Activated T-cell treated with anti-CD3 and anti-CD28 coated beads, Interleukin-2, amount 50 U/mL, for 72 hours (primary cell): ENCODE data around the gene PLEKHH3. TPM values are rescaled to one million over a fixed set of nuclear protein-coding genes. Genes with fewer than 3 reads are reported as not detected.
A peak's percentile ranks its signal among the peaks of the same experiment; 100 is the strongest.
"Not testable (repeated sequence)": the region's sequence is repeated elsewhere in the genome, so short reads cannot be mapped to it uniquely, and the experiment has no call there.

ENCODE experiments used
- ATAC-seq, 2 donors: fragments of 150-1000 bp; cut with Tn5 transposase; replicated peaks in 1 of 2; 2 replicates each; pipeline ENCODE4 v1.10.0; 2021; ENCODE audit warnings: moderate library complexity in 2 of 2, mild to moderate bottlenecking in 1 of 2
- DNase-seq, 2 donors: peaks; one replicate each; pipeline ENCODE4 v3.0.0; 2021 to 2022; ENCODE audit warnings: mixed read lengths in 1 of 2
- H3K27ac Mint-ChIP-seq: one replicate; pipeline ENCODE4 v1.8.0; 2022; ENCODE audit warnings: mild to moderate bottlenecking, moderate library complexity, mixed read lengths
- H3K27me3 Mint-ChIP-seq: one replicate; pipeline ENCODE4 v1.8.0; 2022; ENCODE audit warnings: low read depth, mixed read lengths
- H3K36me3 Mint-ChIP-seq, 2 donors: one replicate each; pipeline ENCODE4 v1.8.0; 2022; ENCODE audit warnings: mixed read lengths in 2 of 2, mild to moderate bottlenecking in 1 of 2; ENCODE audit not compliant: insufficient read depth in 2 of 2
- H3K4me1 Mint-ChIP-seq: one replicate; pipeline ENCODE4 v1.8.0; 2022; ENCODE audit warnings: low read depth, mixed read lengths
- H3K4me3 Mint-ChIP-seq, 2 donors: one replicate each; pipeline ENCODE4 v1.8.0; 2022; ENCODE audit warnings: mild to moderate bottlenecking in 2 of 2, mixed read lengths in 2 of 2, moderate library complexity in 2 of 2
- H3K9me3 Mint-ChIP-seq, 2 donors: one replicate each; pipeline ENCODE4 v1.8.0; 2022; ENCODE audit warnings: mixed read lengths in 2 of 2
- total RNA-seq, 2 donors: library from RNA; stranded (reverse); gene quantifications; one replicate each; pipeline ENCODE4 v1.2.3, GENCODE V29; 2022

PLEKHH3 gene
- total RNA-seq, 2 donors from 2014 or later, result 1.2 to 1.9 TPM

GRCh38 chr17:42673266-42673884, 3.4 kb downstream of the PLEKHH3 start:
- no peak for ATAC-seq
- Mint-ChIP-seq H3K27ac (no peak overlapping the region), H3K4me3 (no peak overlapping the region), H3K36me3 (peaks cover 0 to 1% of the 10 kb centered on the region in 2 donors), H3K27me3 (peaks cover 52% of the 10 kb centered on the region), H3K4me1 (peaks cover 37% of the 10 kb centered on the region), H3K9me3 (no peaks in the 10 kb centered on the region)
- DNase-seq, result no peak

- no peaks in the 10 kb centered on the region for H3K9me3 Mint-ChIP-seq
- peaks cover 25% of the 10 kb centered on the region for H3K4me1 Mint-ChIP-seq
- ATAC-seq, result no peak
- H3K36me3 Mint-ChIP-seq, result peaks cover 0 to 1% of the 10 kb centered on the region in 2 donors
- H3K27me3 Mint-ChIP-seq, result peaks cover 52% of the 10 kb centered on the region
- H3K27ac Mint-ChIP-seq, result no peak overlapping the region
- DNase-seq, result no peak
- peak overlapping the region in 1 of 2 donors; percentile 63 for H3K4me3 Mint-ChIP-seq
Measured at GRCh38 chr17:42672038-42672437, 4.8 kb downstream of the PLEKHH3 start.

DNA sequence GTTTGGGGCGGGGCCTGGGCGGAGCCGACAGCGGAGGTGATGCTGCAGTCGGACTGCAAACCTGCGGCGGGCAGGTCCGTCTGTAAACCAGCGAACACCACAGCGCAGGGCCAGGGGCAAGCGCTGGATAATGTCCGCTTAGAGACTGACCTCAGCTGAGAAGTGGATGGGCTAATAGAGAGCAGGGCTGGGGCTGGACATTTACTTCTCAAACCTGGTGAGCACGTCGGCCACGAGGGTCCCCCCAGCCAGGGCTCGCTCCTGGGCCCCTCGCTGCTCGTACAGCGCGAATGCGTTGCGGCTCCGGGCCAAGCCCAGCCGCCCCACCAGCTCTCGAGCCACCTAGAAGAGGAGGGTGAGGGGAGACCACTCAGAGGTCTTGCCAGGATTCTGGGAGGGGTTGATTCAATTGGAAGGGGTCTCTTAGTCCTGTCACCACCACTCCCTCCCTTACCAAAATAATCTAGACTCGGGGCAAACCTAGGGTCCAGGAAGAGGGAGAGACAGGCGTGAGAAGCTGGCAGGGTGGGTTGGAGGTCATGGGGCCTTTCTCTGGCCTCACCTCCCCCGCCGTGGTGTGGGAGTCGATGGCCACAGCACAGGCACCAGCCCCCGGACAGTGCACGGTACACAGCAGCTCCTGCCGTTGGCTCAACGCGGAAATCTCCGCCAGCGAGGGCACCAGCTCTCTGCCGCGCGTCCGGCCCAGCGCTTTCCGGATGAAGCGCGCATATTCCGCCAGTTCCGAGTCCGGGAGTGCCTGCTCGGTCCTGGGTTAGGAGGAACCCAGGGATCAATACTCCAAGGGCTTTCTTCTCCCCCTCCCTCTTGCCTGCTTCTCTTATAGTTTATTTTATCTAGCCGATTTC, 5.8 kb downstream of the PLEKHH3 start:
- no peak overlapping the region for H3K27ac Mint-ChIP-seq
- no peak for ATAC-seq
- no peaks in the 10 kb centered on the region for H3K9me3 Mint-ChIP-seq
- peak overlapping the region; percentile 85 to 86 for H3K4me3 Mint-ChIP-seq
- H3K4me1 Mint-ChIP-seq, result peaks cover 22% of the 10 kb centered on the region
- no peaks in the 10 kb centered on the region for H3K36me3 Mint-ChIP-seq
- peaks cover 52% of the 10 kb centered on the region for H3K27me3 Mint-ChIP-seq
- DNase-seq, result no peak

GRCh38 chr17:42669977-42670788, 6.6 kb downstream of the PLEKHH3 start:
- ATAC-seq (peak; percentile 69 to 78), DNase-seq (peak; percentile 49 to 59)
- Mint-ChIP-seq H3K27ac (no peak overlapping the region), H3K27me3 (peaks cover 51% of the 10 kb centered on the region), H3K9me3 (no peaks in the 10 kb centered on the region), H3K4me1 (peaks cover 22% of the 10 kb centered on the region), H3K4me3 (peak overlapping the region; percentile 85 to 86), H3K36me3 (no peaks in the 10 kb centered on the region)

DNA sequence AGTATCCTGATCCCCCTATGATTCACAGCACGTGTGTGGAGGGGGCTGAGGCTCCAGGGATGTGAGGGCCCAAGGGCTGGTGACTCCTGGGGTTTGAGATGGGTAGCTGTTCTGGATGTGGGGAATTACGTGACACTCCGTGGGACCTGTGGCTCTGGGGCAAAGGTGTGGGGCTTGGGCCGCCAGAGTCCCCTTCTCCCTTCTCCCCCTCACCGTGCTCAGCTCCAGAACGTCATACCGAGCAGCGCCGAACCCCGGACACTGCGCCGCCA, 7.2 kb downstream of the PLEKHH3 start:
- H3K27ac Mint-ChIP-seq, result no peak overlapping the region
- peaks cover 46% of the 10 kb centered on the region for H3K27me3 Mint-ChIP-seq
- ATAC-seq, result no peak
- H3K9me3 Mint-ChIP-seq, result no peaks in the 10 kb centered on the region
- no peak for DNase-seq
- H3K4me3 Mint-ChIP-seq, result peak overlapping the region in 1 of 2 donors; percentile 37
- no peaks in the 10 kb centered on the region for H3K36me3 Mint-ChIP-seq
- H3K4me1 Mint-ChIP-seq, result peaks cover 19% of the 10 kb centered on the region

GRCh38 chr17:42667088-42667951, 9.5 kb downstream of the PLEKHH3 start:
- Mint-ChIP-seq H3K4me1 (peaks cover 12% of the 10 kb centered on the region), H3K27ac (no peak overlapping the region), H3K4me3 (no peak overlapping the region), H3K36me3 (no peaks in the 10 kb centered on the region), H3K27me3 (peaks cover 29% of the 10 kb centered on the region), H3K9me3 (no peaks in the 10 kb centered on the region)
- ATAC-seq (no peak), DNase-seq (no peak)

DNA sequence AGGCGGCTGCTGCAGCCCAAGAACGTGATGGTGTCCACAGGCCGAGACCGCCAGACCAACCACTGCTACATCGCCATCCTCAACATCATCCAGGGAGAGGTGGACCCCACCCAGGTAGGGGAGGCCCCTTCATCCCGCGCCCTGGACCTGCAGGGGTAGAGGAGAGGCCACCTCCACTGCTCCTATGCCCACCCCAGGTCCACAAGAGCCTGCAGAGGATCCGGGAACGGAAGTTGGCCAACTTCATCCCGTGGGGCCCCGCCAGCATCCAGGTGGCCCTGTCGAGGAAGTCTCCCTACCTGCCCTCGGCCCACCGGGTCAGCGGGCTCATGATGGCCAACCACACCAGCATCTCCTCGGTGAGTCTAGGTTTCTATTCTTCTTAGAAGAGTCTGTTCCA, 10.7 kb downstream of the PLEKHH3 start:
- peaks cover 19% of the 10 kb centered on the region for H3K27me3 Mint-ChIP-seq
- not testable (repeated sequence) for ATAC-seq, H3K4me3 Mint-ChIP-seq, H3K9me3 Mint-ChIP-seq, H3K27ac Mint-ChIP-seq, H3K4me1 Mint-ChIP-seq, DNase-seq, H3K36me3 Mint-ChIP-seq

DNA sequence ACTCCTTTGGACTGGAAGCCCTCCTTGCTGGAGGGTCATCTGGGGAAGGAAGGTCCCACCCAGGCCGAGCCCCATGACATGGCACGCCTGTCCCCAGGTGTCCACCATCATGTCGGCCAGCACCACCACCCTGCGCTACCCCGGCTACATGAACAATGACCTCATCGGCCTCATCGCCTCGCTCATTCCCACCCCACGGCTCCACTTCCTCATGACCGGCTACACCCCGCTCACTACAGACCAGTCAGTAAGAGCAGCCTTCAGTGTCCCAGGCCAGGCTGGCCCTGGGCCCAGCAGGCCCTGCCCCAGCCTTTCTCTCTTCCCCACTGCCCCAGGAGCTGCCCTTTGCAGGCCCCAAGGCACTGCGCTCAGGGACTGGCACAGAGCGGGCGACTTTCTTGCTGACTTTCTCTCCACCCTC, 11.2 kb downstream of the PLEKHH3 start:
- Mint-ChIP-seq H3K36me3 (no peaks in the 10 kb centered on the region), H3K4me3 (no peak overlapping the region), H3K27me3 (peaks cover 14% of the 10 kb centered on the region), H3K27ac (no peak overlapping the region), H3K4me1 (peaks cover 5% of the 10 kb centered on the region), H3K9me3 (no peaks in the 10 kb centered on the region)
- ATAC-seq, result no peak
- DNase-seq, result no peak

- Mint-ChIP-seq H3K4me1 (peaks cover 25% of the 10 kb centered on the region), H3K9me3 (peaks cover 0 to 5% of the 10 kb centered on the region in 2 donors), H3K4me3 (no peak overlapping the region), H3K27ac (no peak overlapping the region), H3K36me3 (no peaks in the 10 kb centered on the region), H3K27me3 (peaks cover 5% of the 10 kb centered on the region)
- no peak for DNase-seq
- ATAC-seq, result no peak
Measured at GRCh38 chr17:42660692-42661345, 16.0 kb downstream of the PLEKHH3 start.

DNA sequence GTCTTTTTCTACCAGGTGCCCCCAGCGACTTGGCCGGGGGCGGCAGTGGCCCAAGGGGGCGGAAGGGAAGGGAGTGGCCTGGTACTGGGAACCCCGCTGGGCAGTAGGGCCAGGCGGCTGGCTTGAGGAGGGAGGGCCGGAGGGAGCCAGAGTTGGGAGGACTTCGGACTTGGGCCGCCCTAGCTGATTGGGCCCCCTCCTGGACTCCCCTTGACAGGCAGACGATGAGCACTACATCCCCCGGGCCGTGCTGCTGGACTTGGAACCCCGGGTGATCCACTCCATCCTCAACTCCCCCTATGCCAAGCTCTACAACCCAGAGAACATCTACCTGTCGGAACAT, 16.9 kb downstream of the PLEKHH3 start:
- Mint-ChIP-seq H3K4me3 (peak overlapping the region; percentile 94 to 95), H3K4me1 (peaks cover 32% of the 10 kb centered on the region), H3K27me3 (peaks cover 15% of the 10 kb centered on the region)
- not testable (repeated sequence) for DNase-seq, ATAC-seq, H3K27ac Mint-ChIP-seq, H3K36me3 Mint-ChIP-seq, H3K9me3 Mint-ChIP-seq

DNA sequence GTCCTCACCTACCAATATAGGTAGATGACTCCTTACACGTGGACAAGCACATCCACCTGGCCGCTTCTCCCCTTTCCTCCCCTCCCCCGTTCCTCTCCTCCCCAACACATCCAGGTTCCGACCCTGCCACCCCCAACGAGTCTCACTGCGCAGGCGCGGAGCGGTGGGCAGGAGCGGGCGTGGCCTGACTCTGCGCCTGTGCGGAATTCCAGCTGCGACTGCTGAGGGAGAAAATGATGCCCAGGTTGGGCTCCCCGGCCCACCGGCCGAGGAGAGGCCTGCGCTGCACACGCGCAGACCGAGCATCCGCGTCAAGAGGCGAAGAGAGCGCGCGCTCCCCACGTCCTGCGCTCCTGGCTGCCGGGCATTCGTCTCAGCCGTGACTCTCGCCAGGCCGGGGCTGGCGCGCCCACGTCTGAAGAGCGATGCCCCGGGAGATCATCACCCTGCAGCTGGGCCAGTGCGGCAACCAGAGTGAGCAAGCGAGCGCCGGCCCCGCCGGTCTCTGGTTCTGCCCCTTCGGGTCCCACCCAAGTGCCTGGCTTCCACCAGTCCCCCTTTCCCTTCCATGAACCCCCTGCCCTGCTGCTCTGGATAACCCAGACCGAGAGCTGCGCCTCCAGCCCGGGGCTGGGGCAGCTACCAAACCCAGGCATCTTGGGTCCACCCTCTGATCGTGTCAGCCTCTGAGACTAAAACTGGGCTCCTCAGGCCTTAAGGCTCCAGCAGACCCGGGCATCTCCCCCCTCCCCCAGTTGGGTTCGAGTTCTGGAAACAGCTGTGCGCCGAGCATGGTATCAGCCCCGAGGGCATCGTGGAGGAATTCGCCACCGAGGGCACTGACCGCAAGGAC, 17.5 kb downstream of the PLEKHH3 start, which contains the start of gene TUBG2:
Gene TUBG2, plus strand, starts transcription at position 206 of the 853 bp plus-strand sequence. Its CDS starts 220 bp downstream, at position 426.
- Mint-ChIP-seq H3K27ac (peak within 1 kb of the TSS; percentile 66), H3K27me3 (peaks cover 21% of the 10 kb centered on the region), H3K4me1 (peaks cover 32% of the 10 kb centered on the region), H3K9me3 (peaks cover 0 to 5% of the 10 kb centered on the region in 2 donors), H3K36me3 (no peaks in the 10 kb centered on the region), H3K4me3 (peak within 1 kb of the TSS; percentile 94 to 95)
- peak; percentile 69 to 78 for DNase-seq
- peak; percentile 78 to 83 for ATAC-seq
